Heart left ventricle (tissue), 13 donors: ENCODE results near the gene PKM.

ENCODE experiments used
- CTCF ChIP-seq, 12 donors: fragments of 200-600 bp; sonication (generic) in 4 of 12; IDR thresholded peaks; one replicate each; pipeline versions ENCODE4 v1.5.0 to v1.8.0; 2018 to 2022; ENCODE audit warnings: antibody characterized with exemption in 12 of 12, mild to moderate bottlenecking in 5 of 12
- POLR2A ChIP-seq, 2 donors: fragments of 450-650 bp; IDR thresholded peaks; one replicate each; pipeline ENCODE4 v1.6.1; 2017; ENCODE audit warnings: antibody characterized with exemption in 2 of 2, mild to moderate bottlenecking in 2 of 2, moderate library complexity in 2 of 2
- donor health status: ischemic (EF 13 %, LVEDD 7.1; RV severe dilation, severe dysfunction).
- donor health status: DM: no; HTN: yes; CAD: no.
- donor health status: DM: no; HTN: no; CAD: no.
- donor health status: ischemic (EF 25% LVEDD 6.9; RV normal size, moderate dysfunction).
- donor health status: ischemic (EF 25% LVEDD 5.7; RV mildly dilated, moderate dysfunction).
- donor health status: ischemic (EF 35%, LVEDD 5.7; RV mildly dilated, moderate dysfunction).
- donor health status: nonischemic (EF 11% LVEDD 7.7; RV severe dilation, severe dysfunction).
- donor health status: DM: yes; HTN: yes; CAD: no.
- donor health status: PGD.
- donor health status: ischemic (EF 29% LVEDD 5.4; RV normal size, mild dysfunction).
- donor health status: nonischemic (EF 23%, LVEDD 6.1; RV moderate dilation, normal function).

GRCh38 chr15:72271221-72271620 is 40.2 kb upstream of the PKM start:
- TF ChIP-seq CTCF (IDR thresholded peaks at IDR 0.05), result no peak
- no peak for TF ChIP-seq POLR2A (IDR thresholded peaks at IDR 0.05)
